Measurements from ENCODE around the gene NDUFV2.

Gene NDUFV2

GRCh38 chr18:9102508-9103375 lies at the start of gene NDUFV2:
NDUFV2 (plus strand) TSS chr18:9102699; CDS start chr18:9102744, 45 bp downstream.
- Mint-ChIP-seq H3K9me3 (no peaks in the 10 kb centered on the region), H3K27ac (peak within 1 kb of the TSS; percentile 94), H3K4me1 (peaks cover 40% of the 10 kb centered on the region), H3K36me3 (peaks cover 61% of the 10 kb centered on the region), H3K4me3 (peak within 1 kb of the TSS; percentile 81)
- DNase-seq (ENCODE audit: low spot score in 2 of 2) (peak; percentile 97 to 98), ATAC-seq (peak; percentile 97)

GRCh38 chr18:9053814-9054213 lies 48.7 kb upstream of the NDUFV2 start:
- DNase-seq (ENCODE audit: low spot score in 2 of 2) (no peak), ATAC-seq (no peak)
- H3K27ac Mint-ChIP-seq: no peak overlapping the region
- no peaks in the 10 kb centered on the region for H3K36me3 Mint-ChIP-seq
- no peak overlapping the region for H3K4me3 Mint-ChIP-seq
- peaks cover 5% of the 10 kb centered on the region for H3K4me1 Mint-ChIP-seq
- peaks cover 8% of the 10 kb centered on the region for H3K9me3 Mint-ChIP-seq

- DNase-seq (ENCODE audit: low spot score in 2 of 2): no peak
- Mint-ChIP-seq H3K4me3 (no peak overlapping the region), H3K9me3 (peaks cover 5% of the 10 kb centered on the region)
Observed at GRCh38 chr18:9055185-9055584, 47.3 kb upstream of the NDUFV2 start.

GRCh38 chr18:9055626-9056025 lies 46.9 kb upstream of the NDUFV2 start:
- H3K36me3 Mint-ChIP-seq: no peaks in the 10 kb centered on the region
- no peak overlapping the region for H3K4me3 Mint-ChIP-seq
- ATAC-seq (no peak), DNase-seq (ENCODE audit: low spot score in 2 of 2) (no peak)
- H3K9me3 Mint-ChIP-seq: peaks cover 3% of the 10 kb centered on the region
- H3K27ac Mint-ChIP-seq: no peak overlapping the region
- H3K4me1 Mint-ChIP-seq: no peaks in the 10 kb centered on the region

More at GRCh38 chr18:9055185-9055584, 47.3 kb upstream of the NDUFV2 start:
- Mint-ChIP-seq H3K36me3 (no peaks in the 10 kb centered on the region), H3K27ac (no peak overlapping the region), H3K4me1 (no peaks in the 10 kb centered on the region)
- ATAC-seq: no peak

- Mint-ChIP-seq H3K4me3 (no peak overlapping the region), H3K9me3 (no peaks in the 10 kb centered on the region), H3K4me1 (peaks cover 5% of the 10 kb centered on the region), H3K36me3 (no peaks in the 10 kb centered on the region), H3K27ac (no peak overlapping the region)
- DNase-seq (ENCODE audit: low spot score in 2 of 2) (no peak), ATAC-seq (no peak)
Observed at GRCh38 chr18:9057646-9058045, 44.9 kb upstream of the NDUFV2 start.

- Mint-ChIP-seq H3K9me3 (no peaks in the 10 kb centered on the region), H3K36me3 (no peaks in the 10 kb centered on the region), H3K4me3 (no peak overlapping the region), H3K27ac (no peak overlapping the region), H3K4me1 (peaks cover 12% of the 10 kb centered on the region)
- ATAC-seq (no peak), DNase-seq (ENCODE audit: low spot score in 2 of 2) (no peak)
Observed at GRCh38 chr18:9058406-9058805, 44.1 kb upstream of the NDUFV2 start.

- H3K4me1 Mint-ChIP-seq: peaks cover 33% of the 10 kb centered on the region
- H3K9me3 Mint-ChIP-seq: no peaks in the 10 kb centered on the region
- H3K27ac Mint-ChIP-seq: no peak overlapping the region
- no peak for ATAC-seq
- peaks cover 12% of the 10 kb centered on the region for H3K36me3 Mint-ChIP-seq
- no peak for DNase-seq (ENCODE audit: low spot score in 2 of 2)
- no peak overlapping the region for H3K4me3 Mint-ChIP-seq
Observed at GRCh38 chr18:9062418-9062751, 40.1 kb upstream of the NDUFV2 start.

GRCh38 chr18:9065864-9066263 lies 36.6 kb upstream of the NDUFV2 start:
- no peaks in the 10 kb centered on the region for H3K9me3 Mint-ChIP-seq
- no peak for DNase-seq (ENCODE audit: low spot score in 2 of 2)
- peak overlapping the region; percentile 20 for H3K27ac Mint-ChIP-seq
- ATAC-seq: no peak
- no peak overlapping the region for H3K4me3 Mint-ChIP-seq
- peaks cover 12% of the 10 kb centered on the region for H3K36me3 Mint-ChIP-seq
- H3K4me1 Mint-ChIP-seq: peaks cover 50% of the 10 kb centered on the region

GRCh38 chr18:9066358-9066757 lies 36.1 kb upstream of the NDUFV2 start:
- H3K9me3 Mint-ChIP-seq: no peaks in the 10 kb centered on the region
- peaks cover 50% of the 10 kb centered on the region for H3K4me1 Mint-ChIP-seq
- H3K36me3 Mint-ChIP-seq: peaks cover 12% of the 10 kb centered on the region
- no peak overlapping the region for H3K4me3 Mint-ChIP-seq
- peak overlapping the region; percentile 81 for H3K27ac Mint-ChIP-seq
- DNase-seq (ENCODE audit: low spot score in 2 of 2) (no peak), ATAC-seq (peak; percentile 74)

GRCh38 chr18:9066817-9067306 lies 35.6 kb upstream of the NDUFV2 start:
- Mint-ChIP-seq H3K27ac (peak overlapping the region; percentile 81), H3K36me3 (peaks cover 12% of the 10 kb centered on the region), H3K9me3 (no peaks in the 10 kb centered on the region), H3K4me1 (peaks cover 50% of the 10 kb centered on the region), H3K4me3 (no peak overlapping the region)
- DNase-seq (ENCODE audit: low spot score in 2 of 2): no peak
- ATAC-seq: peak; percentile 92

- H3K4me1 Mint-ChIP-seq: peaks cover 42% of the 10 kb centered on the region
- no peaks in the 10 kb centered on the region for H3K9me3 Mint-ChIP-seq
- no peak overlapping the region for H3K4me3 Mint-ChIP-seq
- DNase-seq (ENCODE audit: low spot score in 2 of 2) (no peak), ATAC-seq (no peak)
- H3K27ac Mint-ChIP-seq: no peak overlapping the region
- peaks cover 12% of the 10 kb centered on the region for H3K36me3 Mint-ChIP-seq
Observed at GRCh38 chr18:9067823-9068222, 34.7 kb upstream of the NDUFV2 start.

- ATAC-seq: no peak
- Mint-ChIP-seq H3K4me1 (peaks cover 42% of the 10 kb centered on the region), H3K27ac (no peak overlapping the region)
Observed at GRCh38 chr18:9068346-9068745, 34.2 kb upstream of the NDUFV2 start.

GRCh38 chr18:9069601-9070000 lies 32.9 kb upstream of the NDUFV2 start:
- Mint-ChIP-seq H3K9me3 (no peaks in the 10 kb centered on the region), H3K36me3 (peaks cover 22% of the 10 kb centered on the region), H3K4me1 (peaks cover 48% of the 10 kb centered on the region), H3K4me3 (no peak overlapping the region), H3K27ac (peak overlapping the region; percentile 53)
- no peak for DNase-seq (ENCODE audit: low spot score in 2 of 2)
- no peak for ATAC-seq

More at GRCh38 chr18:9068346-9068745, 34.2 kb upstream of the NDUFV2 start:
- no peak for DNase-seq (ENCODE audit: low spot score in 2 of 2)
- H3K9me3 Mint-ChIP-seq: no peaks in the 10 kb centered on the region
- no peak overlapping the region for H3K4me3 Mint-ChIP-seq
- peaks cover 12% of the 10 kb centered on the region for H3K36me3 Mint-ChIP-seq

GRCh38 chr18:9070212-9070611 lies 32.3 kb upstream of the NDUFV2 start:
- peak overlapping the region; percentile 53 for H3K27ac Mint-ChIP-seq
- peaks cover 48% of the 10 kb centered on the region for H3K4me1 Mint-ChIP-seq
- no peak overlapping the region for H3K4me3 Mint-ChIP-seq

GRCh38 chr18:9079818-9080528 lies 22.5 kb upstream of the NDUFV2 start:
- Mint-ChIP-seq H3K27ac (no peak overlapping the region), H3K4me3 (no peak overlapping the region), H3K36me3 (peaks cover 74% of the 10 kb centered on the region), H3K9me3 (no peaks in the 10 kb centered on the region), H3K4me1 (peaks cover 69% of the 10 kb centered on the region)
- ATAC-seq: no peak
- no peak for DNase-seq (ENCODE audit: low spot score in 2 of 2)

More at GRCh38 chr18:9070212-9070611, 32.3 kb upstream of the NDUFV2 start:
- Mint-ChIP-seq H3K36me3 (peaks cover 23% of the 10 kb centered on the region), H3K9me3 (no peaks in the 10 kb centered on the region)
- ATAC-seq (no peak), DNase-seq (ENCODE audit: low spot score in 2 of 2) (no peak)

Measured in stimulated activated effector memory CD8-positive, alpha-beta T cell treated with anti-CD3 and anti-CD28 coated beads, Interleukin-12 subunit alpha, Interleukin-12 subunit beta, amount 100 ng/mL, for 72 hours (primary cell).